ENCODE data around the gene PTPRS.
A peak's percentile ranks its signal among the peaks of the same experiment; 100 is the strongest.
"Not testable (repeated sequence)": the region's sequence is repeated elsewhere in the genome, so short reads cannot be mapped to it uniquely, and the experiment has no call there.

Gene PTPRS

GRCh38 chr19:5340637-5341447, at the start of gene PTPRS:
Gene PTPRS (minus strand): TSS chr19:5340812. CDS start chr19:5286140, 54,672 bp downstream.
- DNase-seq = peak; percentile 72 to 87

GRCh38 chr19:5389353-5389752, 48.7 kb upstream of the PTPRS start:
- DNase-seq = no peak

GRCh38 chr19:5387472-5387871, 46.9 kb upstream of the PTPRS start:
- DNase-seq = no peak

- DNase-seq = no peak
Measured at GRCh38 chr19:5386841-5387240, 46.2 kb upstream of the PTPRS start.

GRCh38 chr19:5381197-5381596, 40.6 kb upstream of the PTPRS start:
- not testable (repeated sequence) for DNase-seq

- DNase-seq = no peak
Measured at GRCh38 chr19:5380215-5380919, 39.8 kb upstream of the PTPRS start.

- no peak for DNase-seq
Measured at GRCh38 chr19:5376928-5377327, 36.3 kb upstream of the PTPRS start.

- no peak for DNase-seq
Measured at GRCh38 chr19:5372572-5373200, 32.1 kb upstream of the PTPRS start.

GRCh38 chr19:5369962-5370367, 29.4 kb upstream of the PTPRS start:
- peak; percentile 67 to 72 for DNase-seq

- no peak for DNase-seq
Measured at GRCh38 chr19:5369304-5369703, 28.7 kb upstream of the PTPRS start.

- DNase-seq = no peak
Measured at GRCh38 chr19:5367530-5368133, 27.0 kb upstream of the PTPRS start.

GRCh38 chr19:5365905-5366304, 25.3 kb upstream of the PTPRS start:
- DNase-seq = no peak

- DNase-seq = peak in 1 of 2 experiments; percentile 25
Measured at GRCh38 chr19:5364674-5365073, 24.1 kb upstream of the PTPRS start.

- not testable (repeated sequence) for DNase-seq
Measured at GRCh38 chr19:5361839-5362238, 21.2 kb upstream of the PTPRS start.

- DNase-seq = no peak
Measured at GRCh38 chr19:5361407-5361806, 20.8 kb upstream of the PTPRS start.

- DNase-seq = peak in 1 of 2 experiments; percentile 44
Measured at GRCh38 chr19:5360003-5360780, 19.6 kb upstream of the PTPRS start.

GRCh38 chr19:5358173-5358800, 17.7 kb upstream of the PTPRS start:
- peak in 1 of 2 experiments; percentile 25 for DNase-seq

GRCh38 chr19:5357584-5357983, 17.0 kb upstream of the PTPRS start:
- no peak for DNase-seq

GRCh38 chr19:5356918-5357317, 16.3 kb upstream of the PTPRS start:
- DNase-seq = no peak

GRCh38 chr19:5356428-5356827, 15.8 kb upstream of the PTPRS start:
- no peak for DNase-seq

GRCh38 chr19:5355693-5356092, 15.1 kb upstream of the PTPRS start:
- no peak for DNase-seq

- DNase-seq = no peak
Measured at GRCh38 chr19:5355076-5355475, 14.5 kb upstream of the PTPRS start.

Data from NCI-H524 (cell line).